Measurements from ENCODE around the gene CREB5.
"Not testable (repeated sequence)": the region's sequence is repeated elsewhere in the genome, so short reads cannot be mapped to it uniquely, and the experiment has no call there.

Gene CREB5

GRCh38 chr7:28551331-28551730 lies 139.0 kb downstream of the CREB5 start:
- no peak overlapping the region for H3K27ac Mint-ChIP-seq
- peaks cover 31% of the 10 kb centered on the region for H3K27me3 Mint-ChIP-seq
- no peak overlapping the region for H3K4me3 Mint-ChIP-seq
- intact Hi-C loops (cut with micrococcal nuclease): no loop called here
- H3K9me3 Mint-ChIP-seq: peaks cover 9% of the 10 kb centered on the region
- no peaks in the 10 kb centered on the region for H3K36me3 Mint-ChIP-seq (ENCODE audit: low read depth)
- H3K4me1 Mint-ChIP-seq (ENCODE audit: low read depth): peaks cover 22% of the 10 kb centered on the region

- H3K36me3 Mint-ChIP-seq (ENCODE audit: low read depth); H3K9me3 Mint-ChIP-seq; intact Hi-C loops (cut with micrococcal nuclease); H3K4me3 Mint-ChIP-seq: not testable (repeated sequence)
- Mint-ChIP-seq H3K27ac (peak overlapping the region; percentile 40), H3K27me3 (peaks cover 33% of the 10 kb centered on the region), H3K4me1 (ENCODE audit: low read depth) (peaks cover 25% of the 10 kb centered on the region)
Measured at GRCh38 chr7:28551766-28552165, 139.4 kb downstream of the CREB5 start.

DNA sequence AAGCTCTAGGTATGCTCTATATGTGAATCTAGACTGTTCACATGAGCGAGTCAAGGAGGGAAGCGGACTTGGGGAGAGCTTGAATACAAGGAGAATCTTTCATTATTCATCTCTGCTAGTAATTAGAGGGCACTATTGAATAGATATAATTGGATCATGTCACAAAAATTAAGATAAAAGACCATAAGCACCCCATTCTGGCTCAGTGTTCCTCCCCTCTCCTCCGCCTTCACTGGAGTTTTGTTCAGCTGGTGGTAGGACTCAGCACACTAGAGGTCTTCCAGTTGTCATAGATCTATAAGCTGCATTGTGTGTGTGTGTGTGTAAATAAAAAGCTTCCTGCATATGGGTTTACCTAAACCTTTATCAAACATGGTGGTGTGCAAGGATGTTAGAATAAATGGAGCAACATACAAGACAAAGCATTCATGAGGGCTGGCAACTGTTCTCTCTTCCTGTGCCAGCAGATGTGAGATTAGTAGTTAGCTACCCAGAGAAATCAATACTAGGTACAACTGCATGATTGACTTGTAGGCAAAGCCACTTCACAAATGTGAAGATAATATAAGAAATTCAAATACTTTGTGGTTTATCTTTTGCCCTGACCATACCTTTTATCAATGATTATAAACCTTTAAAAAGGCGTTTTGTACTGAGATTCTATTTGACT lies 142.6 kb downstream of the CREB5 start:
- H3K4me1 Mint-ChIP-seq (ENCODE audit: low read depth): peaks cover 42% of the 10 kb centered on the region
- H3K9me3 Mint-ChIP-seq: no peaks in the 10 kb centered on the region
- H3K4me3 Mint-ChIP-seq: no peak overlapping the region
- intact Hi-C loops (cut with micrococcal nuclease): no loop called here
- peaks cover 38% of the 10 kb centered on the region for H3K27me3 Mint-ChIP-seq
- no peak overlapping the region for H3K27ac Mint-ChIP-seq
- no peaks in the 10 kb centered on the region for H3K36me3 Mint-ChIP-seq (ENCODE audit: low read depth)

GRCh38 chr7:28556025-28556424 lies 143.7 kb downstream of the CREB5 start:
- no peak overlapping the region for H3K27ac Mint-ChIP-seq
- H3K27me3 Mint-ChIP-seq: peaks cover 38% of the 10 kb centered on the region
- intact Hi-C loops (cut with micrococcal nuclease): no loop called here
- no peak overlapping the region for H3K4me3 Mint-ChIP-seq
- peaks cover 37% of the 10 kb centered on the region for H3K4me1 Mint-ChIP-seq (ENCODE audit: low read depth)
- H3K36me3 Mint-ChIP-seq (ENCODE audit: low read depth): no peaks in the 10 kb centered on the region
- no peaks in the 10 kb centered on the region for H3K9me3 Mint-ChIP-seq

DNA sequence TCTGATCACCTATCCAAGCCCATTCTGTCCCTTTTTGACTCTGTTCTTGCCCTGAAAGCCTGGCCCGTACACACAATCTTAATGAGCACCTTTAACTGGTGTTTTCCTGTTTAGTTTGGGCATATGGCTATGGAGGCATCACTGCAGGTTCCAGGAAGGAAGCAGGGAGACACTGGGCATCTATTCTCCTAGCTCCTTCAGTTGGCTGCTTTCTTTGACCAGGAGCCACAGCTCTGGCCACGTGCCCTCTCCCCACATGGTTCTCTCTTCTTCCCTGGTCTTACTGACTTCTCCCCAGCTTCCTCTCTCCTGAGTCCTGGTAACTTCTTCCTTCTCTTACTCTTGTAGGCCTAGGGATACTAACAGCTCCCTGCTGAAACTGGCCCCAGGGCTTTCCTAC lies 144.4 kb downstream of the CREB5 start:
- peaks cover 32% of the 10 kb centered on the region for H3K4me1 Mint-ChIP-seq (ENCODE audit: low read depth)
- H3K27ac Mint-ChIP-seq: no peak overlapping the region
- H3K36me3 Mint-ChIP-seq (ENCODE audit: low read depth): no peaks in the 10 kb centered on the region
- intact Hi-C loops (cut with micrococcal nuclease): no loop called here
- no peaks in the 10 kb centered on the region for H3K9me3 Mint-ChIP-seq
- peaks cover 38% of the 10 kb centered on the region for H3K27me3 Mint-ChIP-seq
- no peak overlapping the region for H3K4me3 Mint-ChIP-seq

GRCh38 chr7:28558236-28558635 lies 145.9 kb downstream of the CREB5 start:
- Mint-ChIP-seq H3K27ac (no peak overlapping the region), H3K36me3 (ENCODE audit: low read depth) (no peaks in the 10 kb centered on the region), H3K4me1 (ENCODE audit: low read depth) (peaks cover 32% of the 10 kb centered on the region), H3K4me3 (no peak overlapping the region), H3K9me3 (no peaks in the 10 kb centered on the region), H3K27me3 (peaks cover 38% of the 10 kb centered on the region)
- intact Hi-C loops (cut with micrococcal nuclease): no loop called here

GRCh38 chr7:28560767-28561166 lies 148.4 kb downstream of the CREB5 start:
- H3K27ac Mint-ChIP-seq: no peak overlapping the region
- peaks cover 51% of the 10 kb centered on the region for H3K27me3 Mint-ChIP-seq
- H3K36me3 Mint-ChIP-seq (ENCODE audit: low read depth): no peaks in the 10 kb centered on the region
- no peak overlapping the region for H3K4me3 Mint-ChIP-seq
- intact Hi-C loops (cut with micrococcal nuclease): no loop called here
- peaks cover 22% of the 10 kb centered on the region for H3K4me1 Mint-ChIP-seq (ENCODE audit: low read depth)
- no peaks in the 10 kb centered on the region for H3K9me3 Mint-ChIP-seq

GRCh38 chr7:28564033-28564432 lies 151.7 kb downstream of the CREB5 start:
- H3K4me1 Mint-ChIP-seq (ENCODE audit: low read depth): peaks cover under 1% of the 10 kb centered on the region
- no peaks in the 10 kb centered on the region for H3K36me3 Mint-ChIP-seq (ENCODE audit: low read depth)
- H3K27me3 Mint-ChIP-seq: peaks cover 39% of the 10 kb centered on the region
- no peaks in the 10 kb centered on the region for H3K9me3 Mint-ChIP-seq
- H3K4me3 Mint-ChIP-seq: no peak overlapping the region
- H3K27ac Mint-ChIP-seq: no peak overlapping the region
- intact Hi-C loops (cut with micrococcal nuclease): no loop called here

GRCh38 chr7:28564755-28565374 lies 152.5 kb downstream of the CREB5 start:
- no peak overlapping the region for H3K4me3 Mint-ChIP-seq
- no peak overlapping the region for H3K27ac Mint-ChIP-seq
- H3K4me1 Mint-ChIP-seq (ENCODE audit: low read depth): no peaks in the 10 kb centered on the region
- H3K27me3 Mint-ChIP-seq: peaks cover 37% of the 10 kb centered on the region
- intact Hi-C loops (cut with micrococcal nuclease): no loop called here
- H3K9me3 Mint-ChIP-seq: no peaks in the 10 kb centered on the region
- no peaks in the 10 kb centered on the region for H3K36me3 Mint-ChIP-seq (ENCODE audit: low read depth)

DNA sequence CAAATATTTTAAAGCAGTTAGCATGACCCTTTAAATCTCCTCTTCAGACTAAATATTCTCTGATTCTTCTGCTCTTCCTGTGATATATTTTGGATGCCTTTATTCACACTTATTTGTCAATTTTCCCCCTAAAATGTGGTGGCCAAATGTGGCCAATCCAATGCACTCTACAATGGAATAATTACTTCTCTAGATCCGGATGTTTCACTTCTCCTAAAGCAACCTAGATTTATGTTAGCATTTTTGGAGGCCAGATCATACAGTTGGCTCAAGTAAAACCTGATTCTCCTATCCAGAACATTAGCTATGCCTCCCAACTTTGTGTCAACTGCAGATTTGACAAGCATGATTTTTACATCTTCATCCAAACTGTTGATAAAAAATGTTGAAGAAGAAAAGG lies 153.7 kb downstream of the CREB5 start:
- peaks cover 39% of the 10 kb centered on the region for H3K27me3 Mint-ChIP-seq
- no peak overlapping the region for H3K27ac Mint-ChIP-seq
- H3K4me1 Mint-ChIP-seq (ENCODE audit: low read depth): peaks cover 3% of the 10 kb centered on the region
- intact Hi-C loops (cut with micrococcal nuclease): no loop called here
- H3K36me3 Mint-ChIP-seq (ENCODE audit: low read depth): no peaks in the 10 kb centered on the region
- no peaks in the 10 kb centered on the region for H3K9me3 Mint-ChIP-seq
- H3K4me3 Mint-ChIP-seq: no peak overlapping the region

GRCh38 chr7:28570113-28570969 lies 158.0 kb downstream of the CREB5 start:
- Mint-ChIP-seq H3K27me3 (peaks cover 27% of the 10 kb centered on the region), H3K36me3 (ENCODE audit: low read depth) (no peaks in the 10 kb centered on the region), H3K9me3 (no peaks in the 10 kb centered on the region), H3K4me3 (no peak overlapping the region), H3K4me1 (ENCODE audit: low read depth) (peaks cover 31% of the 10 kb centered on the region), H3K27ac (peak overlapping the region; percentile 78)
- intact Hi-C loops (cut with micrococcal nuclease): no loop called here

DNA sequence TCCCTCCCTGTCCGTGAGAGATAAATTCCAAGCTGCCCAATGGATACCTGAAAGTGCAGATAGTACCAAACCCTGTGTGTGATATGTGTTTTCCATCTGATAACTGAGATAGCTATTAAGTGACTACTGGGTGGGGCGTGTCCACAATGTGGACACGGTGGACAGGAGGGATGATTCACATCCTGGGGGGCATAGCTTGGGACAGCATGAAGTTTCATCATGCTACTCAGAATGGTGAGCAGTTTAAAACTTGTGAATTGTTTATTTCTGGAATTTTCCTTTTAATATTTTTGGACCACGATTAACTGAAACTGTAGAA lies 158.6 kb downstream of the CREB5 start:
- Mint-ChIP-seq H3K9me3 (no peaks in the 10 kb centered on the region), H3K27ac (peak overlapping the region; percentile 78), H3K4me3 (no peak overlapping the region), H3K27me3 (peaks cover 29% of the 10 kb centered on the region), H3K36me3 (ENCODE audit: low read depth) (no peaks in the 10 kb centered on the region), H3K4me1 (ENCODE audit: low read depth) (peaks cover 31% of the 10 kb centered on the region)
- intact Hi-C loops (cut with micrococcal nuclease): no loop called here

DNA sequence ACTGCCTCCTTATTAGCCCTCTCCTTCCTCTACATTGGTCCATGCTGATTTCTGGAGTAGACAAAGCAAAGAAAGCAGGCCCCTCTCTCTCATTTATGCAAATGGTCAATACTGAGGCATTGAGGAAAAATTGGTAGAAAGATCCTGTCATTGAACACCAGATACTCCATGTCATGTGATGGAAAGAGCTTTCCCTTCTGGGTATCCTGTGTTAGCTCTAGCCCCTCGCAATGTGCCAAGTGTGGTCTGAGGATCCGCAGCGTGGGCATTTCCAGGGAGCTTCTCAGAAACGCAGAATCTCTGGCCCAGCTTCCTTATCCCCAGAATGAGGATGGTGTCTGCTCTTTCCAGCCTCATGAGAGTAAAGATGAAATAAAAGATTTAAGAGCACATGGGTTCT lies 159.1 kb downstream of the CREB5 start:
- H3K9me3 Mint-ChIP-seq: no peaks in the 10 kb centered on the region
- H3K27ac Mint-ChIP-seq: peak overlapping the region; percentile 78
- peaks cover 31% of the 10 kb centered on the region for H3K4me1 Mint-ChIP-seq (ENCODE audit: low read depth)
- H3K27me3 Mint-ChIP-seq: peaks cover 33% of the 10 kb centered on the region
- no peaks in the 10 kb centered on the region for H3K36me3 Mint-ChIP-seq (ENCODE audit: low read depth)
- intact Hi-C loops (cut with micrococcal nuclease): no loop called here
- no peak overlapping the region for H3K4me3 Mint-ChIP-seq

- intact Hi-C loops (cut with micrococcal nuclease): no loop called here
- no peaks in the 10 kb centered on the region for H3K9me3 Mint-ChIP-seq
- H3K4me1 Mint-ChIP-seq (ENCODE audit: low read depth): peaks cover 31% of the 10 kb centered on the region
- peak overlapping the region; percentile 78 for H3K27ac Mint-ChIP-seq
- no peak overlapping the region for H3K4me3 Mint-ChIP-seq
- H3K36me3 Mint-ChIP-seq (ENCODE audit: low read depth): no peaks in the 10 kb centered on the region
- peaks cover 35% of the 10 kb centered on the region for H3K27me3 Mint-ChIP-seq
Measured at GRCh38 chr7:28572321-28573058, 160.2 kb downstream of the CREB5 start.

All from dendritic cell treated with granulocyte-macrophage colony-stimulating factor and Interleukin-4, amounts not matched to agents 40 ng/mL and 50 ng/mL, for 4 days (primary cell).